HEK293T (cell line): Measurements from ENCODE around the gene SYNE1.

Experiments
- BHLHE40 ChIP-seq: fragments of 450-650 bp; IDR thresholded peaks from 2 replicates; pipeline ENCODE4 v1.6.1; 2016; ENCODE audit warnings: mild to moderate bottlenecking, moderate library complexity, borderline replicate concordance
- FOXA1 ChIP-seq: fragments of 450-650 bp; IDR thresholded peaks from 2 replicates; pipeline ENCODE4 v1.6.1; 2016; ENCODE audit warnings: mild to moderate bottlenecking
- FOXK2 ChIP-seq: fragments of 450-650 bp; IDR thresholded peaks from 2 replicates; pipeline ENCODE4 v1.6.1; 2016; ENCODE audit warnings: mild to moderate bottlenecking
- HDGF ChIP-seq: fragments of 450-650 bp; IDR thresholded peaks from 2 replicates; pipeline ENCODE4 v1.6.1; 2017; ENCODE audit warnings: antibody characterized with exemption, borderline replicate concordance
- PKNOX1 ChIP-seq: fragments of 450-650 bp; IDR thresholded peaks from 2 replicates; pipeline ENCODE4 v1.6.1; 2016
- SP1 ChIP-seq: fragments of 450-650 bp; IDR thresholded peaks from 2 replicates; pipeline ENCODE4 v1.6.1; 2017
- ZNF384 ChIP-seq: fragments of 450-650 bp; IDR thresholded peaks from 2 replicates; pipeline ENCODE4 v1.6.1; 2016

- TF ChIP-seq HDGF: no peak
- no peak for TF ChIP-seq ZNF384
- TF ChIP-seq PKNOX1: no peak
- no peak for TF ChIP-seq FOXA1
- TF ChIP-seq FOXK2: no peak
- TF ChIP-seq SP1: no peak
- TF ChIP-seq BHLHE40: no peak
These were observed 209.0 kb downstream of the SYNE1 start for GRCh38 chr6:152428126-152428525.
